Adipocyte (in vitro differentiated cells): Measurements from ENCODE around the gene CEACAM3.
"Not testable (repeated sequence)": the region's sequence is repeated elsewhere in the genome, so short reads cannot be mapped to it uniquely, and the experiment has no call there.

Experiments used
- DNase-seq: peaks from one replicate; pipeline ENCODE4 v3.0.0-alpha.2; 2015; ENCODE audit warnings: low read depth
- H3K27me3 ChIP-seq: replicated peaks from 2 replicates; pipeline ENCODE4 v1.7.0; 2013; ENCODE audit warnings: mild to moderate bottlenecking, low read length, moderate library complexity; ENCODE audit not compliant: control insufficient read depth, insufficient read depth
- H3K36me3 ChIP-seq: 2 replicates; pipeline ENCODE4 v1.7.0; 2013; ENCODE audit warnings: low read length, mild to moderate bottlenecking, moderate library complexity; ENCODE audit not compliant: control insufficient read depth, insufficient read depth, severe bottlenecking
- H3K4me1 ChIP-seq: 2 replicates; pipeline ENCODE4 v1.7.0; 2013; ENCODE audit warnings: mild to moderate bottlenecking, low read length, moderate library complexity; ENCODE audit not compliant: control insufficient read depth, insufficient read depth
- H3K4me3 ChIP-seq: 2 replicates; pipeline ENCODE4 v1.7.0; 2013; ENCODE audit warnings: mild to moderate bottlenecking, low read length, moderate library complexity
- H3K9ac ChIP-seq: 2 replicates; pipeline ENCODE4 v1.7.0; 2013; ENCODE audit warnings: mild to moderate bottlenecking, low read length, moderate library complexity
- H3K9me3 ChIP-seq: 2 replicates; pipeline ENCODE4 v1.7.0; 2013; ENCODE audit warnings: mild to moderate bottlenecking, low read length, moderate library complexity; ENCODE audit not compliant: control insufficient read depth

The CEACAM3 gene

DNA sequence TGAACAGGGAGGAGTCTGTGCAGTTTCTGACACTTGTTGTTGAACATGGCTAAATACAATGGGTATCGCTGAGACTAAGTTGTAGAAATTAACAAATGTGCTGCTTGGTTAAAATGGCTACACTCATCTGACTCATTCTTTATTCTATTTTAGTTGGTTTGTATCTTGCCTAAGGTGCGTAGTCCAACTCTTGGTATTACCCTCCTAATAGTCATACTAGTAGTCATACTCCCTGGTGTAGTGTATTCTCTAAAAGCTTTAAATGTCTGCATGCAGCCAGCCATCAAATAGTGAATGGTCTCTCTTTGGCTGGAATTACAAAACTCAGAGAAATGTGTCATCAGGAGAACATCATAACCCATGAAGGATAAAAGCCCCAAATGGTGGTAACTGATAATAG lies 25.0 kb upstream of the CEACAM3 start:
- H3K9me3 ChIP-seq, result no peaks in the 10 kb centered on the region
- H3K4me1 ChIP-seq, result no peaks in the 10 kb centered on the region
- no peak overlapping the region for H3K9ac ChIP-seq
- H3K36me3 ChIP-seq, result no peaks in the 10 kb centered on the region
- no peak overlapping the region for H3K4me3 ChIP-seq
- no peak for DNase-seq
- peaks cover 26% of the 10 kb centered on the region for H3K27me3 ChIP-seq

DNA sequence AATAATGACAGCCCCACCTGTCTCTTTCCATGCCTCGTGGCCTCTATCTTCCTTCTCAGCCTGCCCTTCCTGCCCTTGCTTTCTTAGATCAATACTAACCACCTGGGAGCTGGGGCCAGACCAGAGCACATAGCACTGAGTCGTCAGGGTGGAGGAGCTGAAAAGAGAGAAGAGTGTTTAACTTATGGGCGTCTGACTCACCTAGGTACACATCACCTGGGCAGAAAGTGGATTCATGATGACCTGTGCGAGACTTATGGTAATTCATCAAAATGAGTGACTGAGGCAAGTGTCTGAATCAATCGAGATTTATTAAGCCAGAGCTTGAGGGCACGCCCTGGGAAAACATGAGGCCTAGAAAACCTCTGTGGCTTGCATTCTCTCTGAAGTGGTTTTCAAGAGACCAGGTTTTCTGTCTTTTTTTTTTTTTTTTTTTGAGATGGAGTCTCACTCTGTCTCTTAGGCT lies 21.8 kb upstream of the CEACAM3 start:
- Histone ChIP-seq H3K9ac (no peak overlapping the region), H3K9me3 (no peaks in the 10 kb centered on the region), H3K4me1 (no peaks in the 10 kb centered on the region), H3K36me3 (no peaks in the 10 kb centered on the region), H3K4me3 (no peak overlapping the region), H3K27me3 (peaks cover 28% of the 10 kb centered on the region)
- DNase-seq, result no peak

DNA sequence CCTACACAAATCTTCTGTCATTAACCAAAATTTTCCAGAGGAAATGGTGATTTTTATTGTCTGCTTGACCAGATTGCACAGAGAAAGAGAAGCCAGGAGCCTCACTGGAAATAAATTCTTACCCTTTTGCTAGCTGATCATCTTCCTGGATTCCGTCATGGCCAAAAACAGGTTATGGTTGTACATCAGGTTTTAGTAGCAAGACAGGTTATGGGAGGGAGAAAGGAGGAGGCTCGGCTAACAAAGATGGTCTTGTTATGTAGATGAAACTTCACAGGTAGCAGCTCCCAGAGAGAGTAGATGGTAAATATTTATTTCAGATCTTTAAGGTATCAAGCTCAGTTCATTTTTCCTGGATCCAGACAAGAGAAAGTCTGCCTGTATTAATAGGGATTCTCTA lies 19.7 kb upstream of the CEACAM3 start:
- H3K4me1 ChIP-seq, result no peaks in the 10 kb centered on the region

DNA sequence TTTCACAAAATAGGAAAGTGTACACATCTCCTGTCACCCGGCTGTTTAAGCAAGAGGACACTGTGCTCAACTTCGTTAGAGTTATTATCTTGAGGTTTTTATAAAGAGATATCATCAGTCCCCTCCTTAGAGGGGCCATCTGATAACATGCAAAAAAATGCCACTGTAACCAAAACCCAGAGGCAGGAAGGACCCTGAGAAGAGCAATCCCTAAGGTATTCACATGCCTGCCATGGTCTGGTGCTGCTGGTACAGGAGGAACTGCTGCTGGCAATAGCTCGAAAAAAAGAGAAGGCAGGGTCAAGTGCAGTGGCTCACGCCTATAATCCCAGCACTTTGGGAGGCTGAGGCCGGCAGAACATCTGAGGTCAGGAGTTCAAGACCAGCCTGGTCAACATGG lies 12.8 kb upstream of the CEACAM3 start:
- Histone ChIP-seq H3K9me3 (no peaks in the 10 kb centered on the region), H3K4me3 (no peak overlapping the region), H3K27me3 (peaks cover 59% of the 10 kb centered on the region), H3K36me3 (no peaks in the 10 kb centered on the region), H3K9ac (no peak overlapping the region), H3K4me1 (no peaks in the 10 kb centered on the region)
- DNase-seq, result no peak

More for the DNA sequence above, 19.7 kb upstream of the CEACAM3 start:
- H3K27me3 ChIP-seq, result peaks cover 31% of the 10 kb centered on the region
- no peaks in the 10 kb centered on the region for H3K36me3 ChIP-seq
- no peak for DNase-seq
- H3K9ac ChIP-seq, result no peak overlapping the region
- H3K9me3 ChIP-seq, result no peaks in the 10 kb centered on the region
- no peak overlapping the region for H3K4me3 ChIP-seq

DNA sequence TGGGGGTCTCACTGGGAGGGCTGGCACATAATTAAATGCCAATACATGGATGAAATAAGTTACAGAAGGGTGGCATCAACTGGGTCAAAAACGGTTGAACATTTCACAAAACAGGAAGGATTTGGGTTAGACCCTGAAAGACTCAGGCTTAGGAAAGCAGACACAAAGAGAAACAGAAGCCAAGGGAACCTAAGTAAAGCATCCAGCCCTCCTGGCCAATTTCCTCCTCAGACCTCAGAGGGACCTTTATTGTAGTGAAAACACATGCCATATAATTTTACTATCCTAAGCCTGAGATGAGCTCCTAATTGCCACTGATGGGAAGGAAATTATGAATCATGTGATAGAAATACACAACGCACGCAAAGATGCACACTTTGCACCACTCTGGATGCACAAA lies 12.1 kb upstream of the CEACAM3 start:
- Histone ChIP-seq H3K9ac (no peak overlapping the region), H3K27me3 (peaks cover 62% of the 10 kb centered on the region), H3K4me3 (no peak overlapping the region), H3K36me3 (no peaks in the 10 kb centered on the region), H3K9me3 (no peaks in the 10 kb centered on the region), H3K4me1 (no peaks in the 10 kb centered on the region)
- no peak for DNase-seq

DNA sequence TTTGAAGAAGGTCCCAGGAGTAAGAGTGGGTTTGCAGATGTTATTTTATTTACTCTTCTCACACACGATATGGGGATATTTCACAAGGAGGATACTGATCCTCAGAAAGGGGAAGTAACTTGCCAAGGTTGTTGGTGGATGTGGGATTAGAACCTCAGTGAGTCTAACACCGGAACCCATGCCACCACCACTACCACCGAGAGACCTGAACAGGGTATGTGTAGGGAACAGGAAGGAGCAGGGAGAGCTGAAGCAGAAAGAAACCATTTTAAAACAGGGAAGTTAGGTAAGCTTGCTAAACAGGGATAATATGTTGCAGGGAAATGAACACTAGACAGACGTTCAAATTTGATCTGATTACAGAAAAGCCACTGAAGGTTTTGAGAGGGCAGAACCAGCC lies 11.6 kb upstream of the CEACAM3 start:
- no peak for DNase-seq

DNA sequence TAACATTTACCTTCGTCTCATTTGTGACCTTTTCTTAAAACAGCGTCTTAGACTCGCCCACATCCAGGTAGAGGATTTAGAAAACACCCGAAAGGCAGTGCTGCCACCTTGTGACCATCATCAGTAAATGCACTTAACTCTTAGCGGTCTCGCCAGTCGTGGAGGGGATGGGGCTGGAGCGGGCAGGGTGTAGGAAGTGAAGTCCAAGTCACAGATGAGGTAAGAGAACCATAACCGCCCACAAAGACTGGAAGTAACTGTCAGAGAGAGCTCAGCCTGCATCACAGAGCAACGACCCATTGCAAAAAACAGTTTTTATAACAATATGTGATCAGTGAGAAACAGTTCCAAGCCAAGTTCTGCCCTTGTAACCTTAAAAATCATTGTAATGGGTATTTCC lies 10.7 kb upstream of the CEACAM3 start:
- no peak overlapping the region for H3K9ac ChIP-seq
- H3K27me3 ChIP-seq, result peaks cover 55% of the 10 kb centered on the region
- DNase-seq, result peak; percentile 71
- H3K4me3 ChIP-seq, result no peak overlapping the region
- H3K9me3 ChIP-seq, result no peaks in the 10 kb centered on the region
- H3K4me1 ChIP-seq, result no peaks in the 10 kb centered on the region
- H3K36me3 ChIP-seq, result no peaks in the 10 kb centered on the region

More for the DNA sequence above, 11.6 kb upstream of the CEACAM3 start:
- Histone ChIP-seq H3K36me3 (no peaks in the 10 kb centered on the region), H3K9me3 (no peaks in the 10 kb centered on the region), H3K4me3 (no peak overlapping the region), H3K27me3 (peaks cover 59% of the 10 kb centered on the region), H3K9ac (no peak overlapping the region), H3K4me1 (no peaks in the 10 kb centered on the region)

DNA sequence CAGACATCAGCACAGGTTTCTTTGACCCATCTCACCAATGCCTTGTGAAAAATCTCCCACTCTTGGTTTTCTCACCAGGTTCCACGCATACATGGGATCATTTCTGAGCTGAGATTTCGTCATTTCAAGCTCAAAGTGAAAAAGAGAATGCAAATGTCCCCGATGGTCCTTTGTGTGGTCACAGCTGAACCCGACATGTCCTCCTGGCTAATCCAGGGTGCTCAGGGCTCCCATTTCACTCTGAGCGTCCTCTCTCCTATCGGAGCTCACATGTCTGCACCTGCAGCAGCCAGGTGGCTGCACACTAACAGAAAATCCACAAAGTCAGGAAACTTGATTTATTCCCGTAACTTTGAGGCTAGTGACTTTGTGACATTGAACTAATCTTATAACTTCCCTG lies 9.3 kb upstream of the CEACAM3 start:
- Histone ChIP-seq H3K4me1 (no peaks in the 10 kb centered on the region), H3K9ac (no peak overlapping the region), H3K4me3 (no peak overlapping the region), H3K9me3 (no peaks in the 10 kb centered on the region), H3K36me3 (no peaks in the 10 kb centered on the region), H3K27me3 (peaks cover 50% of the 10 kb centered on the region)
- DNase-seq, result no peak

DNA sequence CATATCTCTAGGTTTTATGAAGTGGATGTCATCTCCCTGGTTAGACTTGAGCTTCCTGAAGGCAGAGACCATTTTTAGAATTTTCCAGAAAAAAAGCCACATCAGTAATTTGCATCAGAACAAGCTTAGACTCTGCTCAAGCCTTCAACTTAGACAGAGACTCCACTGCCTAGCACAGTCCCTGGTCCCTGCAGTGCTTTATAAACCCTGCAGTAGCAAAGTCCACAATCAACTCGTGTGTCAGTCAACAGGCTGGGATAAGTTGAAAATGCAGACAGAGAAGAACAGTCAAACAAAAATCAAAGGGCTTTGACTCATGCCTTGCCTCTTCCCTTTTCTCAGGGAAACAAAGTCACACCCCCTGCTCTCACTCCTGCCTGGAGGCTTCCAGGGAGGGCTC lies 7.9 kb upstream of the CEACAM3 start:
- not testable (repeated sequence) for H3K4me3 ChIP-seq, H3K4me1 ChIP-seq, DNase-seq, H3K9me3 ChIP-seq, H3K9ac ChIP-seq, H3K36me3 ChIP-seq
- peaks cover 42% of the 10 kb centered on the region for H3K27me3 ChIP-seq

DNA sequence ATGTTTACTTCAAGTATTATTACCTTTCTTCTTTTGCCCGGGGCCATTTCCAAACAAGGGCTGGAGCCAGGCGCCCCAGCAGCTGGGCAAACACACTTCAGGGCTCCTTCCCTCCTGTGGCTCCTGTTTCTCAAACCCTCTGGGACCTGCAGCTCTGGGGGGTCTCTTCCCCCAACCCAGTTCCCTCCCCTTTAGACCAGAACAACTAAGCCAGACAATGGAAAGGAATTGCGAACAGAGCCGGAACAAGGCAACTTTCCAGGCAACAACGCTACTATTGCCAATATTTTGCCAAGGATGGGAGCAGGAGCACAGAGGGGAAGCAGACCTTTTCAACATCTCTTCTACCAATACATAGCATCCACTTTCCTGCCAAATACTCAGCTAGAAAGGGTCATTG lies 7.3 kb upstream of the CEACAM3 start:
- not testable (repeated sequence) for H3K9me3 ChIP-seq, H3K4me3 ChIP-seq, H3K36me3 ChIP-seq, H3K9ac ChIP-seq, DNase-seq, H3K4me1 ChIP-seq
- peaks cover 40% of the 10 kb centered on the region for H3K27me3 ChIP-seq

DNA sequence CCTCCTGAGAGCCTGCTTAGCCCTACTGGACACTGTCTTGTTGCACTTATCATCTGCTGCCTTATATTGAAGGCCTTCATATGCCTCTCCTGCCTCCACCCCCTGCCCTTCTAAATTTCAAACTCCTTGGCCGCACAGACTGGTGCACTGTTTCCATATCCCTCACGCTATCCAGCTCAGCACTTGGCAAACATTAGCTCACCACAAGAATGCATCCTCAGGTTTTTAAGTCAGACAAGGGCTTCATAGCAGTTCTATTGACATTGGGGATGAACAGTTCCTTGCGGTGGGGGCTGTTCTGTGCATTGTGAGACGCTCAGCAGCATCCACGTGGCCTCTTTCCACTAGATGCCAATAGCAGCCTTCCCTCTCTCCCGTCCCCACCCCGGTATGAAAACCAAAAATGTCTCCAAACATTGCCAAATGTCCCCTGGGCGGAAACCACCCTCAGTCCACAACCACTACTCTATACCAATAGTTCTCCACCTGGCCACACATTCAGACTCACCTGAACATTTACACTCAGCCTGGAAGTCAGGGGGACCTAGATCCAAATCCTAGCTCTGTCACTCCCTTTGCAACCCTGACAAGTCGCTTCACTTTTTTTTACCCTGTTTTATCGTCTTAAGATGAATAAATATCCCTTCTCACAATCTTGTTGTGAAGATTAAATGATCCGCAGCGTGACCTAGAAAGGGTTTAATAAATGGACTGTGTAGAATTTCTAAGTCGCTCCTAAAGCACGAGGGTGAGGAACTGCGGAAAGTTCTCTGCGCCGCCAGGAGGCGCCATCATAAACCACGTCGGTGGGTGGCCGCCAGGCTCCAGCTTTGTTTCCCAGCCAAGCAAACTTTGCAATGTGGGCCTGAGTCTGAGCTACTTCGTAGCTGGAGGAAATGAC lies 3.6 kb upstream of the CEACAM3 start:
- Histone ChIP-seq H3K9me3 (no peaks in the 10 kb centered on the region), H3K9ac (no peak overlapping the region), H3K36me3 (no peaks in the 10 kb centered on the region), H3K4me1 (no peaks in the 10 kb centered on the region), H3K27me3 (peaks cover 26% of the 10 kb centered on the region), H3K4me3 (no peak overlapping the region)
- DNase-seq, result peak; percentile 35

DNA sequence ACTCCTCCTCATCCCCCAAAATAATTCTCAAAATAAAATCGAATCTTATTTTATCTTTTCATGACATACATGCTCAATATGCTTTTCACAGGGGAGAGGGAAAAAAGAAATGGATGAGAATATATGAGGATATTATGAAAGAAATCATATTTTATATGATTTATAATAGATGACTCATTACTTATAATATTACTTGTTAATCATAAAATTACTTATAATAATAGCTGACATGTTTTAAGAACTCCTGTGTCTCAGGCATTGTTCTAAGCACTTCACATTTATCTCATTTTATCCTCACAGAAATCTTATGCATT lies 3.0 kb upstream of the CEACAM3 start:
- H3K4me3 ChIP-seq, result no peak overlapping the region
- peaks cover 27% of the 10 kb centered on the region for H3K27me3 ChIP-seq
- H3K9ac ChIP-seq, result no peak overlapping the region
- no peaks in the 10 kb centered on the region for H3K9me3 ChIP-seq
- DNase-seq, result no peak
- no peaks in the 10 kb centered on the region for H3K4me1 ChIP-seq
- no peaks in the 10 kb centered on the region for H3K36me3 ChIP-seq
